HCT116 (cell line): ENCODE measurements around the gene ST7. TPM values are rescaled to one million over a fixed set of nuclear protein-coding genes. Genes with fewer than 3 reads are reported as not detected.

Experiments
- ATAC-seq: fragments of 200-7000 bp; cut with Tn5 transposase; 2 replicates; pipeline ENCODE4 v1.9.1; 2020; ENCODE audit warnings: mild to moderate bottlenecking, moderate library complexity
- BruUV-seq: library from RNA; stranded (reverse); fragments of 400-500 nt; replicated peaks from 2 replicates; lab custom pipeline; 2021; lab: Mats Ljungman, UMichigan
- CTCF ChIA-PET: fragments of 300-600 bp; sonication (Branson Sonifier 250); formaldehyde crosslinking; loops from one replicate; lab custom pipeline; 2021; ENCODE audit warnings: antibody characterized with exemption; lab: Charles Lee
- POLR2A ChIA-PET: fragments of 300-600, 350-600 bp; sonication (Branson Sonifier 250); formaldehyde crosslinking; loops from one replicate; lab custom pipeline; 2021; ENCODE audit warnings: antibody characterized with exemption; lab: Charles Lee
- RAD21 ChIA-PET, 2 experiments: fragments of 300-600 bp; sonication (Branson Sonifier 250); formaldehyde crosslinking; loops; one replicate each; lab custom pipeline; 2023; ENCODE audit warnings: low total read pairs in 2 of 2; ENCODE audit not compliant: uncharacterized antibody in 2 of 2, unreplicated experiment in 2 of 2, low non-redundant PET in 1 of 2; lab: Charles Lee
- DNase-seq: peaks from one replicate; pipeline ENCODE4 v3.0.0-alpha.2; 2010; ENCODE audit warnings: low read depth, low spot score
- H2AFZ ChIP-seq: fragments of 200-600 bp; shearing (Covaris generic), sonication (generic); 2 replicates; pipeline ENCODE4 v1.6.1; 2017; ENCODE audit warnings: low read depth, mixed run types, mixed read lengths, antibody characterized with exemption, low read length; ENCODE audit not compliant: poor library complexity, severe bottlenecking
- H3K27ac ChIP-seq: 2 replicates; pipeline ENCODE4 v1.5.1; 2012; ENCODE audit warnings: low read depth, low read length
- H3K27me3 ChIP-seq: fragments of 200-600 bp; sonication (generic); 2 replicates; pipeline ENCODE4 v1.6.1; 2016; ENCODE audit warnings: mixed run types, low read length, mixed read lengths; ENCODE audit not compliant: insufficient read depth
- H3K36me3 ChIP-seq, 2 experiments: fragments of 200-500 bp in 1 of 2; fragments of 200-600 bp in 1 of 2; sonication (Bioruptor generic) in 1 of 2; sonication (generic) in 1 of 2; 2 replicates each; pipeline versions ENCODE4 v1.5.1 to v1.6.1; 2014 to 2016; ENCODE audit warnings: low read length in 2 of 2, inconsistent platforms in 1 of 2, mixed read lengths in 1 of 2, mixed run types in 1 of 2; ENCODE audit not compliant: insufficient read depth in 2 of 2, control insufficient read depth in 1 of 2
- H3K4me1 ChIP-seq, 2 experiments: fragments of 200-600 bp in 1 of 2; sonication (generic) in 1 of 2; 2 replicates each; pipeline versions ENCODE4 v1.5.1 to v1.6.1; 2012 to 2017; ENCODE audit warnings: low read length in 2 of 2, inconsistent platforms in 1 of 2, mild to moderate bottlenecking in 1 of 2, mixed read lengths in 1 of 2, mixed run types in 1 of 2, moderate library complexity in 1 of 2; ENCODE audit not compliant: insufficient read depth in 2 of 2, control insufficient read depth in 1 of 2
- H3K4me2 ChIP-seq: fragments of 200-600 bp; sonication (generic); 2 replicates; pipeline ENCODE4 v1.6.1; 2017; ENCODE audit warnings: mixed run types, low read length, mixed read lengths
- H3K4me3 ChIP-seq, 2 experiments: fragments of 200-600 bp in 1 of 2; sonication (generic) in 1 of 2; replicated peaks in 1 of 2; 2 replicates each; pipeline ENCODE4 v1.5.1; 2011 to 2016; ENCODE audit warnings: low read length in 2 of 2, control low read depth in 1 of 2, low read depth in 1 of 2, mild to moderate bottlenecking in 1 of 2, mixed read lengths in 1 of 2, mixed run types in 1 of 2
- H3K79me2 ChIP-seq: fragments of 200-600 bp; sonication (generic); 2 replicates; pipeline ENCODE4 v1.6.1; 2017; ENCODE audit warnings: mild to moderate bottlenecking, mixed run types, low read length, moderate library complexity, mixed read lengths; ENCODE audit not compliant: insufficient read depth
- H3K9ac ChIP-seq: fragments of 200-600 bp; sonication (generic); 2 replicates; pipeline ENCODE4 v1.6.1; 2016; ENCODE audit warnings: low read length, mixed read lengths
- H3K9me2 ChIP-seq: fragments of 200-600 bp; sonication (generic), shearing (Covaris generic); 2 replicates; pipeline ENCODE4 v1.6.1; 2017; ENCODE audit warnings: mixed run types, mild to moderate bottlenecking, moderate library complexity; ENCODE audit not compliant: insufficient read depth
- H3K9me3 ChIP-seq, 2 experiments: fragments of 200-500 bp in 1 of 2; fragments of 200-600 bp in 1 of 2; sonication (Bioruptor generic) in 1 of 2; sonication (generic) in 1 of 2; 2 replicates each; pipeline ENCODE4 v1.6.1; 2014 to 2017; ENCODE audit warnings: low read length in 2 of 2, mixed read lengths in 2 of 2, inconsistent platforms in 1 of 2, low read depth in 1 of 2, mild to moderate bottlenecking in 1 of 2, mixed run types in 1 of 2, moderate library complexity in 1 of 2; ENCODE audit not compliant: control insufficient read depth in 1 of 2, insufficient read depth in 1 of 2
- H4K20me1 ChIP-seq: fragments of 200-600 bp; sonication (generic), shearing (Covaris generic); 2 replicates; pipeline ENCODE4 v1.6.1; 2017; ENCODE audit warnings: mixed run types, mild to moderate bottlenecking, moderate library complexity; ENCODE audit not compliant: insufficient read depth
- CBX3 ChIP-seq: IDR thresholded peaks from 2 replicates; pipeline ENCODE4 v1.6.1; 2012; ENCODE audit warnings: low read depth
- ELF1 ChIP-seq: IDR thresholded peaks from 2 replicates; pipeline ENCODE4 v1.6.1; 2012; ENCODE audit warnings: low read depth, borderline replicate concordance
- RAD21 ChIP-seq: IDR thresholded peaks from 2 replicates; pipeline ENCODE4 v1.6.1; 2012; ENCODE audit warnings: low read depth, mild to moderate bottlenecking
- SP1 ChIP-seq: IDR thresholded peaks from 2 replicates; pipeline ENCODE4 v1.6.1; 2012; ENCODE audit warnings: low read depth
- YY1 ChIP-seq: IDR thresholded peaks from 2 replicates; pipeline ENCODE4 v1.6.1; 2011; ENCODE audit warnings: low read length, low read depth, moderate library complexity, mild to moderate bottlenecking; ENCODE audit not compliant: insufficient replicate concordance; ENCODE audit errors: extremely low read depth
- intact Hi-C: fragments of 100-400 bp; cut with micrococcal nuclease; formaldehyde crosslinking; loops from 2 replicates; pipeline ENCODE4 v1.10.0; 2022
- total RNA-seq: library from RNA; stranded (reverse); gene quantifications from one replicate; pipeline ENCODE4 v1.2.1, GENCODE V29; 2021; ENCODE audit not compliant: unreplicated experiment
- TF ChIP-seq, protein P1 (sequence below): IDR thresholded peaks from 2 replicates; pipeline ENCODE4 v1.6.1; 2012
- TF ChIP-seq, protein P2 (sequence below): IDR thresholded peaks from 2 replicates; pipeline ENCODE4 v1.6.1; 2011; ENCODE audit warnings: mild to moderate bottlenecking, low read length, moderate library complexity; ENCODE audit not compliant: insufficient replicate concordance; ENCODE audit errors: extremely low read depth
- TF ChIP-seq, protein P3 (sequence below), 3 experiments: fragments of 200-600 bp in 1 of 3; sonication (generic) in 1 of 3; IDR thresholded peaks in 2 of 3; conservative IDR thresholded peaks in 1 of 3; 2 replicates each; pipeline ENCODE4 v1.5.1; 2012 to 2017; ENCODE audit warnings: low read depth in 2 of 3, low read length in 2 of 3, antibody characterized with exemption in 1 of 3, borderline replicate concordance in 1 of 3, control low read depth in 1 of 3, mild to moderate bottlenecking in 1 of 3, mixed read lengths in 1 of 3, mixed run types in 1 of 3, moderate library complexity in 1 of 3; ENCODE audit not compliant: insufficient read depth in 1 of 3

ST7 gene
- total RNA-seq, 1 experiment from 2014 or later: 12.6 TPM

DNA sequence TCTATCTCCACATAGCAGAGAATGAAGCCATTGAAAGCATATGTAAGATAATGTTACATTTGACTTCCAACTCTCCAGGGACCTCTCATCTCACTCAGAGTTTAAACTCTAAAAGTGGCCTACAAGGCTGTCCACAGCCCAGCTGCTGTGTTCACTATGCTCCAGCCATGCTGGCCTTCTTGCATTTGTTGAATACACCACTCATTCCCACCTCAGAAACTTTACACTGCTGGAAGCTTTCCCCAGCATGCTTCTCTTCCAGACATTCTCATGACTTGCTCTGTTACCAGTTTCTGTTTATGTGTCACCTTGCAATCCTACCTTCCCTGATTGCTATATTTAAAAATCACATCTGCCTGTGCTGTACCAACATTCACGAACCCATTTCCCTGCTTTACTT is 202.4 kb downstream of the ST7 start:
- ATAC-seq (no peak), DNase-seq (no peak)
- Histone ChIP-seq H2AFZ (no peak overlapping the region), H3K4me1 (peaks cover 0 to 10% of the 10 kb centered on the region in 2 experiments; a peak in 1 of 4 replicates), H3K36me3 (no peaks in the 10 kb centered on the region), H3K27ac (no peak overlapping the region), H3K9ac (no peak overlapping the region), H3K4me3 (no peak overlapping the region), H3K79me2 (no peaks in the 10 kb centered on the region), H3K9me2 (no peaks in the 10 kb centered on the region), H3K9me3 (no peaks in the 10 kb centered on the region), H3K4me2 (no peak overlapping the region), H3K27me3 (no peaks in the 10 kb centered on the region), H4K20me1 (no peaks in the 10 kb centered on the region)
- intact Hi-C loops: no loop called here
- POLR2A ChIA-PET: interaction anchor here (0.5 kb wide), 1 partner anchor 327 kb away, joined by 5 read pairs; no protein-coding TSS in a partner anchor
- CTCF ChIA-PET: no interaction called here
- TF ChIP-seq, protein P1, sequence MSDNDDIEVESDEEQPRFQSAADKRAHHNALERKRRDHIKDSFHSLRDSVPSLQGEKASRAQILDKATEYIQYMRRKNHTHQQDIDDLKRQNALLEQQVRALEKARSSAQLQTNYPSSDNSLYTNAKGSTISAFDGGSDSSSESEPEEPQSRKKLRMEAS: no peak
- TF ChIP-seq, protein P2, sequence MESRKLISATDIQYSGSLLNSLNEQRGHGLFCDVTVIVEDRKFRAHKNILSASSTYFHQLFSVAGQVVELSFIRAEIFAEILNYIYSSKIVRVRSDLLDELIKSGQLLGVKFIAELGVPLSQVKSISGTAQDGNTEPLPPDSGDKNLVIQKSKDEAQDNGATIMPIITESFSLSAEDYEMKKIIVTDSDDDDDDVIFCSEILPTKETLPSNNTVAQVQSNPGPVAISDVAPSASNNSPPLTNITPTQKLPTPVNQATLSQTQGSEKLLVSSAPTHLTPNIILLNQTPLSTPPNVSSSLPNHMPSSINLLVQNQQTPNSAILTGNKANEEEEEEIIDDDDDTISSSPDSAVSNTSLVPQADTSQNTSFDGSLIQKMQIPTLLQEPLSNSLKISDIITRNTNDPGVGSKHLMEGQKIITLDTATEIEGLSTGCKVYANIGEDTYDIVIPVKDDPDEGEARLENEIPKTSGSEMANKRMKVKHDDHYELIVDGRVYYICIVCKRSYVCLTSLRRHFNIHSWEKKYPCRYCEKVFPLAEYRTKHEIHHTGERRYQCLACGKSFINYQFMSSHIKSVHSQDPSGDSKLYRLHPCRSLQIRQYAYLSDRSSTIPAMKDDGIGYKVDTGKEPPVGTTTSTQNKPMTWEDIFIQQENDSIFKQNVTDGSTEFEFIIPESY: no peak
- TF ChIP-seq RAD21: no peak
- RAD21 ChIA-PET: no interaction called here
- no TSS peak for BruUV-seq

DNA sequence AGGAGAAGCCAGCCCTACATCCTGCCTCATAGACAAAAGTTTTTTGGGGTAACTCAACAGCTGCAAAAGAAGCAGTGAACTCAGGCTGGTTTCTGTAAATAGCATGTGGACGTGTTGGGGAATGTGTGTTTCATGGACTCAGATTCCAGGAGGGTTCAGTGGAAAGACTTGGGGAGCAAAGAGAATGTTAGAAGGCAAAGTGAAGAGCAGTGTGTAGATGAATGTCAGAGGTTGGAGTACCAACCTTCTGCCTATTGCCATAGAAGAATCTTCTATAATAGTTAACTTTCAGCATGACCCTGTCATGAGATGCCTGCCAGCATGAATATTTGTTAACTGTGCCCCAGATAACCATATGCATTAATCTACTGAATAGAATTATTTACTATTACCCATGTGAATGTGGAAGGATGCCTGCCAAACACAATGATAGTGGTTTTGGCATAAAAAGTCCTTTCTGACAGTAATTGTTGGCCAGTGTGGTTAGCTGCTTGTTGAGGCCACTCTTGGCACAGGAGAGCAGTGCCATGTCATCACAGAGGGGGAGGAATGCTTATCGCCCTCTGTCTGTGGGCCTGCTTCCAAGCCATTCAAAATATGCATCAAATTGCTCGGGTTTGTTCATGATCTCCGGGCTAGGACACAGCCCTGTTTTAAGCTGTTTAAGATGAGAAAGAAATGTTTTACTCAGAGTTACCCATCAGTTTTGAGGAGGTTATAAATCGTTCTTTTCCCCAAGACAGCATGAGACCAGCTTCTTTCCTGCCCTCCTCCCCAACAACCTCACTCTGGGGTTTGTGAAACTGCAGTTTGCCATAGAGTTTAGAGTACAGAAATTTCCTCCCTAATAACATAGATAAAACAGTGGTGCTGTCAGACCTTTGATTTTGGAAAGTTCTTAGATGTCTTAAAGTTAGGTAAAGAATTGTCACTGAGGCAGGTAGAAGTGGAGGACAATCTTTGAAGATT is 204.2 kb downstream of the ST7 start:
- CTCF ChIA-PET: no interaction called here

More for the DNA sequence above, 204.2 kb downstream of the ST7 start:
- intact Hi-C loops: no loop called here
- no peak overlapping the region for H3K9ac ChIP-seq
- no peaks in the 10 kb centered on the region for H3K79me2 ChIP-seq
- no peaks in the 10 kb centered on the region for H3K9me3 ChIP-seq
- RAD21 ChIA-PET: no interaction called here
- ATAC-seq: peak; percentile 83
- peaks cover 0 to 10% of the 10 kb centered on the region in 2 experiments; a peak in 1 of 4 replicates for H3K4me1 ChIP-seq
- POLR2A ChIA-PET: no interaction called here
- no peaks in the 10 kb centered on the region for H4K20me1 ChIP-seq
- H3K36me3 ChIP-seq: no peaks in the 10 kb centered on the region
- H3K9me2 ChIP-seq: no peaks in the 10 kb centered on the region
- 0 out of 2 replicates have a peak, but pooled peaks have one; percentile 19 for TF ChIP-seq CBX3
- TF ChIP-seq SP1: no peak
- TF ChIP-seq, protein P3, sequence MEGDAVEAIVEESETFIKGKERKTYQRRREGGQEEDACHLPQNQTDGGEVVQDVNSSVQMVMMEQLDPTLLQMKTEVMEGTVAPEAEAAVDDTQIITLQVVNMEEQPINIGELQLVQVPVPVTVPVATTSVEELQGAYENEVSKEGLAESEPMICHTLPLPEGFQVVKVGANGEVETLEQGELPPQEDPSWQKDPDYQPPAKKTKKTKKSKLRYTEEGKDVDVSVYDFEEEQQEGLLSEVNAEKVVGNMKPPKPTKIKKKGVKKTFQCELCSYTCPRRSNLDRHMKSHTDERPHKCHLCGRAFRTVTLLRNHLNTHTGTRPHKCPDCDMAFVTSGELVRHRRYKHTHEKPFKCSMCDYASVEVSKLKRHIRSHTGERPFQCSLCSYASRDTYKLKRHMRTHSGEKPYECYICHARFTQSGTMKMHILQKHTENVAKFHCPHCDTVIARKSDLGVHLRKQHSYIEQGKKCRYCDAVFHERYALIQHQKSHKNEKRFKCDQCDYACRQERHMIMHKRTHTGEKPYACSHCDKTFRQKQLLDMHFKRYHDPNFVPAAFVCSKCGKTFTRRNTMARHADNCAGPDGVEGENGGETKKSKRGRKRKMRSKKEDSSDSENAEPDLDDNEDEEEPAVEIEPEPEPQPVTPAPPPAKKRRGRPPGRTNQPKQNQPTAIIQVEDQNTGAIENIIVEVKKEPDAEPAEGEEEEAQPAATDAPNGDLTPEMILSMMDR (IDR thresholded peaks at IDR 0.05 in 2 of 3, conservative IDR thresholded peaks at IDR 0.05 in 1 of 3; ENCODE audit: borderline replicate concordance in 1 of 3, insufficient read depth in 1 of 3, low read depth in 2 of 3, low read length in 2 of 3): peak in 2 of 3 experiments; percentile 32 to 37; a peak in 3 of 6 replicates
- no peak for TF ChIP-seq YY1
- no peak for TF ChIP-seq ELF1
- H2AFZ ChIP-seq: no peak overlapping the region
- no peak overlapping the region for H3K4me3 ChIP-seq
- H3K27ac ChIP-seq: no peak overlapping the region
- no peaks in the 10 kb centered on the region for H3K27me3 ChIP-seq
- peak overlapping the region; percentile 2; the same call in 1 of the 2 replicates for H3K4me2 ChIP-seq
- BruUV-seq: no TSS peak
- DNase-seq: no peak
